Breast epithelium (tissue), 4 donors: ENCODE results near the gene SERPINE3. TPM values are rescaled to one million over a fixed set of nuclear protein-coding genes. Genes with fewer than 3 reads are reported as not detected.

Experiments used
- DNase-seq, 2 donors: peaks; one replicate each; pipeline ENCODE4 v3.0.0-alpha.2; 2019; ENCODE audit warnings: low spot score in 2 of 2
- H3K27ac ChIP-seq, 2 donors: fragments of 200-600 bp; sonication (generic) in 1 of 2; one replicate each; pipeline ENCODE4 v1.5.1; 2016 to 2019; ENCODE audit warnings: mild to moderate bottlenecking in 1 of 2
- H3K27me3 ChIP-seq, 2 donors: fragments of 200-600 bp; sonication (generic) in 1 of 2; one replicate each; pipeline versions ENCODE4 v1.5.1 to v1.6.0; 2017 to 2019; ENCODE audit warnings: control low read depth in 1 of 2, mild to moderate bottlenecking in 1 of 2
- H3K36me3 ChIP-seq: fragments of 200-600 bp; one replicate; pipeline ENCODE4 v1.5.1; 2019
- H3K4me1 ChIP-seq, 2 donors: fragments of 200-600 bp; sonication (generic); one replicate each; pipeline ENCODE4 v1.5.1; 2016 to 2019; ENCODE audit warnings: control low read depth in 1 of 2
- H3K4me3 ChIP-seq, 3 donors: fragments of 200-600 bp; sonication (generic); 1 replicate in 2 of 3; 2 replicates in 1 of 3; pipeline ENCODE4 v1.5.1; 2016 to 2019; ENCODE audit warnings: mild to moderate bottlenecking in 3 of 3, moderate library complexity in 2 of 3
- H3K9me3 ChIP-seq, 2 donors: fragments of 200-600 bp; sonication (generic) in 1 of 2; one replicate each; pipeline ENCODE4 v1.5.1; 2016 to 2019; ENCODE audit warnings: control low read depth in 1 of 2
- POLR2A ChIP-seq: fragments of 450-650 bp; IDR thresholded peaks from one replicate; pipeline ENCODE4 v1.6.1; 2016; ENCODE audit warnings: antibody characterized with exemption, mild to moderate bottlenecking, moderate library complexity
- POLR2AphosphoS5 ChIP-seq, 3 donors: sonication (generic); formaldehyde crosslinking; IDR thresholded peaks; one replicate each; pipeline ENCODE4 v1.6.1; 2017; ENCODE audit warnings: antibody characterized with exemption in 3 of 3
- intact Hi-C: fragments of 100-400 bp; cut with DNase I; formaldehyde crosslinking; loops from one replicate; pipeline ENCODE4 v1.15.1; 2023; ENCODE audit warnings: low total_unique reads
- total RNA-seq, 3 donors: library from RNA; depleted of rRNA; stranded (reverse); fragments of >200 nt; gene quantifications; one replicate each; pipeline ENCODE4 v1.1.0, GENCODE V29; 2016
- TF ChIP-seq, protein P1 (sequence below), 3 donors: fragments of 450-650 bp; IDR thresholded peaks; one replicate each; pipeline ENCODE4 v1.5.1; 2016 to 2017; ENCODE audit warnings: antibody characterized with exemption in 3 of 3, mild to moderate bottlenecking in 3 of 3, moderate library complexity in 3 of 3

Gene SERPINE3
- total RNA-seq, 3 donors from 2014 or later, result 0.16 to 0.73 TPM; not detected in 1

DNA sequence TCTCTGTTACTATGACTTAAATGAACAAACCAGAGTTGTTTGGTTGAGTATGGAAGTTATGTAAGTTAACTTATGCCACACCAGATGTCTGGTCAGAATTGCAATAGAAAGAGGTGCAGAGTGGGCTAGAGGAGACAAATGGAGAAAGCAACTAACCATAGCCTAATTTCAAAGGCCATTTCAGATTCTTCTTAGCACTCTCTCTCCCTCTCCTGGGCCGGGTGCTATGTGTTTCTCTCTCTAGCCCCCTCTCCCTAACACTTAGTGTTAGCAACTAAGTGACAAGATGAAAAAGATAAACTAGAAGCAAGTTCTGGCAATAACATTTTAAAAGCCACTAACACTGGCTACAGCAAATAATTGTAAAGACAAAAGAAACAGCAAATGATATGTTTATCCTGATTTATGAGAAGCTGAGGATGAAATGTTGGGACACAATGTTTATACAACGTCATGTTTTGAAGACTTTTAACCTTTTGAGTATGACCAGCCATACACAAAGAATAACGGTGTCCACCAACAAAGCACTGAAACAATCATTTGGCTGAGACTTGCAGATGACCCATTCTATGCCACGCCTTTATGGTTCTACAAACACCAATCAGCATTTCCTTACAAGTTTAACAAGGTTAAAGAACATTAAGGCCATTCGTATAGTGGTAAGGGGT, 18.6 kb downstream of the SERPINE3 start:
- intact Hi-C loops, result no loop called here
- H3K4me1 ChIP-seq, result no peaks in the 10 kb centered on the region
- no peak overlapping the region for H3K27ac ChIP-seq
- TF ChIP-seq, protein P1, sequence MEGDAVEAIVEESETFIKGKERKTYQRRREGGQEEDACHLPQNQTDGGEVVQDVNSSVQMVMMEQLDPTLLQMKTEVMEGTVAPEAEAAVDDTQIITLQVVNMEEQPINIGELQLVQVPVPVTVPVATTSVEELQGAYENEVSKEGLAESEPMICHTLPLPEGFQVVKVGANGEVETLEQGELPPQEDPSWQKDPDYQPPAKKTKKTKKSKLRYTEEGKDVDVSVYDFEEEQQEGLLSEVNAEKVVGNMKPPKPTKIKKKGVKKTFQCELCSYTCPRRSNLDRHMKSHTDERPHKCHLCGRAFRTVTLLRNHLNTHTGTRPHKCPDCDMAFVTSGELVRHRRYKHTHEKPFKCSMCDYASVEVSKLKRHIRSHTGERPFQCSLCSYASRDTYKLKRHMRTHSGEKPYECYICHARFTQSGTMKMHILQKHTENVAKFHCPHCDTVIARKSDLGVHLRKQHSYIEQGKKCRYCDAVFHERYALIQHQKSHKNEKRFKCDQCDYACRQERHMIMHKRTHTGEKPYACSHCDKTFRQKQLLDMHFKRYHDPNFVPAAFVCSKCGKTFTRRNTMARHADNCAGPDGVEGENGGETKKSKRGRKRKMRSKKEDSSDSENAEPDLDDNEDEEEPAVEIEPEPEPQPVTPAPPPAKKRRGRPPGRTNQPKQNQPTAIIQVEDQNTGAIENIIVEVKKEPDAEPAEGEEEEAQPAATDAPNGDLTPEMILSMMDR (IDR thresholded peaks at IDR 0.05), result no peak
- TF ChIP-seq POLR2AphosphoS5 (IDR thresholded peaks at IDR 0.05), result no peak
- TF ChIP-seq POLR2A, result no peak
- no peak overlapping the region for H3K4me3 ChIP-seq
- H3K9me3 ChIP-seq, result no peaks in the 10 kb centered on the region
- H3K36me3 ChIP-seq, result no peaks in the 10 kb centered on the region
- no peak for DNase-seq
- no peaks in the 10 kb centered on the region for H3K27me3 ChIP-seq

DNA sequence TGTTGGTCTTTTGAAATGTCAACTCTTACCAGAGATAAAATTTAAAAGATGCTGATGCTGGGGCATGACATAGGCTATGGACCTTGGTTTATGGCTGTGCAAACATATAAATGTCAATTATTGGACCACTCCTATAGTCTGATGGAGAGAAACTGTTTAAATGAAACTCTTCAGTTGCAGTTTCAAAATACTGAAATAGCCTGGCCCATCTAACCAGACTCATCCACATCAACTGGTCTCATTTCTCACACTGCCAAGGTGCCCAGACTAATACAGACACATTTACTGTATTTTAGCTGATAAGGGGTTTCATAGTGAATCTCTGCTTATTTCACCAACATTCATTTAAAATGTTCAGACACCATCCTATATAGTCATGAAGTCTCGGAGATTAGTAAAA, 19.9 kb downstream of the SERPINE3 start:
- Histone ChIP-seq H3K4me3 (no peak overlapping the region), H3K9me3 (no peaks in the 10 kb centered on the region), H3K27me3 (no peaks in the 10 kb centered on the region), H3K36me3 (no peaks in the 10 kb centered on the region), H3K4me1 (no peaks in the 10 kb centered on the region), H3K27ac (no peak overlapping the region)
- TF ChIP-seq POLR2AphosphoS5 (IDR thresholded peaks at IDR 0.05), result no peak
- no peak for TF ChIP-seq POLR2A
- TF ChIP-seq, protein P1 (IDR thresholded peaks at IDR 0.05), result no peak
- intact Hi-C loops, result no loop called here
- DNase-seq, result no peak

DNA sequence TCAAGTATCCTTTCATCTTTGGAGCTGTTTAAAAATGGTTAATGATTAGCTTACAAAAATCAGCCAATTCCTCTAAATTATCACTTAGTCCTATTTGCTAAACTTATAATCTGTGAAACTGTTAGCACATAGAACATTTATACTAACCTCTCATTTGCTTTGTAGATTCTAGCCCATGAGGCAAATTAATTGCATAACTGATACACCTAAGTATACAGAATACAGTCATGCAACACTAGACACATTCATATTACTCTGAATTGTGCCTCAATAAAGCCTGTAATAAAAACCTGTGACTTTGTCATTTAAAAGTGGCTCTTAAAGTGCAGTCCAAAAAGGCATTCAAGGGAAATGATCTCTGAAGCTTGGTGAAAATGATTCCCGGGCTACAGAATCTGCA, 21.0 kb downstream of the SERPINE3 start:
- no peak overlapping the region for H3K4me3 ChIP-seq
- H3K27me3 ChIP-seq, result no peaks in the 10 kb centered on the region
- H3K27ac ChIP-seq, result no peak overlapping the region
- no peaks in the 10 kb centered on the region for H3K4me1 ChIP-seq
- H3K36me3 ChIP-seq, result no peaks in the 10 kb centered on the region
- no peaks in the 10 kb centered on the region for H3K9me3 ChIP-seq
- DNase-seq, result no peak
- TF ChIP-seq POLR2A (no peak), POLR2AphosphoS5 (IDR thresholded peaks at IDR 0.05) (no peak)
- TF ChIP-seq, protein P1 (IDR thresholded peaks at IDR 0.05), result no peak
- intact Hi-C loops, result no loop called here

DNA sequence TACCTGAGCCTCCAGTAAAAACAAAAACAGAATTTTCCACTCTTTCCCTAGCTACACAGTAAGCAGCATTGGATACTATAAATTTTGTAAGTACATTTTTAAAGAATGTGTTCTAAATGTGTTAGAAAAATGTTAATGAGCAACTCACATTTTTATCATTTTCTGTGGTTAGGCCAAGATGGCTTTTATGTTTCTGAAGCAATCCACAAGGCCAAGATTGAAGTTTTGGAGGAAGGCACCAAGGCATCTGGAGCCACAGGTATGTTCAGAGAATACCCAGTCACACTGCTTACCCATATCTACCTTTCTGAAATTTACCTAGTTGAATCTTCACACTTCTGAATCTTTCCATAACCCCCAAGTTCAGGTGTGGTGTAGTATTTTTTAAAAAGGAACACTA, 21.6 kb downstream of the SERPINE3 start:
- DNase-seq, result no peak
- intact Hi-C loops, result no loop called here
- no peaks in the 10 kb centered on the region for H3K27me3 ChIP-seq

DNA sequence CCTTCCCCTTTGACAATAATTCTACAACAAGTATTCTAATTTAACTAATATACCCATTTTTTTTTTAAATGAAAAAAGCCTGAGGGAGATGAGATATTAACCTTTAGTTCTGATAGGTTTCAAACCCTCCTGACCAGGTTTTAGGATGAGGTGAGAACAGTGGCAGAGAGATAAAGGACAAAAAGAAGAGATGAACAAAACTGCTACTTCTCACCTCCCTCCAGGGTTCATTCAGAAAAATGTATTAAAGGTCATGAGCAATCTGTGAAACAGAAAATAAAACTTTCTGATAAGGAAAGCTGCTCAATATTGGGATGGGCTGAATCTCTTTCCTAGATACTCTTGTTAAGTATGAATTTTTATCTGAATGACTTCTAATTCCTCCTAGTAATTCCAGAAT, 24.1 kb downstream of the SERPINE3 start:
- Histone ChIP-seq H3K27me3 (no peaks in the 10 kb centered on the region), H3K27ac (no peak overlapping the region), H3K9me3 (no peaks in the 10 kb centered on the region), H3K36me3 (peaks cover 12% of the 10 kb centered on the region), H3K4me3 (no peak overlapping the region), H3K4me1 (no peaks in the 10 kb centered on the region)
- intact Hi-C loops, result no loop called here
- no peak for DNase-seq
- no peak for TF ChIP-seq POLR2A
- TF ChIP-seq POLR2AphosphoS5 (IDR thresholded peaks at IDR 0.05), result no peak
- TF ChIP-seq, protein P1 (IDR thresholded peaks at IDR 0.05), result no peak

More for the DNA sequence above, 21.6 kb downstream of the SERPINE3 start:
- TF ChIP-seq, protein P1 (IDR thresholded peaks at IDR 0.05), result no peak
- TF ChIP-seq POLR2A, result no peak
- no peaks in the 10 kb centered on the region for H3K4me1 ChIP-seq
- H3K4me3 ChIP-seq, result no peak overlapping the region
- no peaks in the 10 kb centered on the region for H3K36me3 ChIP-seq
- no peaks in the 10 kb centered on the region for H3K9me3 ChIP-seq
- no peak overlapping the region for H3K27ac ChIP-seq
